OCI-LY1 (cell line): ENCODE data around the gene SH3RF3.

Experiments used
- EZH2 ChIP-seq: fragments of 200-600 bp; sonication (generic), shearing (Covaris generic); IDR thresholded peaks from 2 replicates; pipeline ENCODE4 v1.8.0; 2017; ENCODE audit warnings: borderline replicate concordance, mixed run types, mild to moderate bottlenecking, antibody characterized with exemption, low read length, moderate library complexity, mixed read lengths
- TF ChIP-seq, protein P1 (sequence below): fragments of 200-600 bp; sonication (generic), shearing (Covaris generic); IDR thresholded peaks from 2 replicates; pipeline ENCODE4 v1.5.1; 2017; ENCODE audit warnings: mild to moderate bottlenecking, antibody characterized with exemption, low read length, moderate library complexity, mixed read lengths

DNA sequence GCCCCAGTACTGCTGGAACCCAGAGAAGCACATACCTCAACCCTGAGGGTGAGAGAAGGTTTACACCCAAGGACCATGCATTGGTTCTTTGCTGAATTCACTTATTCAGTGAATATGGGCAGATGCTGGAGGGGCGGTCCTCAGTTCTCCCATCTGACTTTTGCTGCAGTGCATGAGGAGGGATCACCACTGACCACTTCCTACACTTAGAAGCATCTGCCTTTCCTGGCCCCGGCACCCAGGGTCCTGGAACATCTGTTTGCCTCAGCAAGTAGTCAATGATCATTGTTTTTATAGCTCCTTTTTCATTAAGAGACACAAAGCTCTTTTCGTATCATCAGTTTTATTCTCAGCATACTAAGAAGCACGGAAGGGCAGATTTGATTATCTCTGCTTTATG, 211.4 kb downstream of the SH3RF3 start:
- TF ChIP-seq, protein P1, sequence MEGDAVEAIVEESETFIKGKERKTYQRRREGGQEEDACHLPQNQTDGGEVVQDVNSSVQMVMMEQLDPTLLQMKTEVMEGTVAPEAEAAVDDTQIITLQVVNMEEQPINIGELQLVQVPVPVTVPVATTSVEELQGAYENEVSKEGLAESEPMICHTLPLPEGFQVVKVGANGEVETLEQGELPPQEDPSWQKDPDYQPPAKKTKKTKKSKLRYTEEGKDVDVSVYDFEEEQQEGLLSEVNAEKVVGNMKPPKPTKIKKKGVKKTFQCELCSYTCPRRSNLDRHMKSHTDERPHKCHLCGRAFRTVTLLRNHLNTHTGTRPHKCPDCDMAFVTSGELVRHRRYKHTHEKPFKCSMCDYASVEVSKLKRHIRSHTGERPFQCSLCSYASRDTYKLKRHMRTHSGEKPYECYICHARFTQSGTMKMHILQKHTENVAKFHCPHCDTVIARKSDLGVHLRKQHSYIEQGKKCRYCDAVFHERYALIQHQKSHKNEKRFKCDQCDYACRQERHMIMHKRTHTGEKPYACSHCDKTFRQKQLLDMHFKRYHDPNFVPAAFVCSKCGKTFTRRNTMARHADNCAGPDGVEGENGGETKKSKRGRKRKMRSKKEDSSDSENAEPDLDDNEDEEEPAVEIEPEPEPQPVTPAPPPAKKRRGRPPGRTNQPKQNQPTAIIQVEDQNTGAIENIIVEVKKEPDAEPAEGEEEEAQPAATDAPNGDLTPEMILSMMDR: no peak
- no peak for TF ChIP-seq EZH2
